SU-DHL-6 (cell line): ENCODE results near the gene MR1.

ENCODE experiments used
- EZH2phosphoT487 ChIP-seq: fragments of 200-600 bp; sonication (generic), shearing (Covaris generic); conservative IDR thresholded peaks from 2 replicates; pipeline ENCODE4 v1.6.1; 2018; ENCODE audit warnings: mild to moderate bottlenecking, antibody characterized with exemption, low read length, moderate library complexity, mixed read lengths
- TF ChIP-seq, protein P1 (sequence below): fragments of 200-600 bp; sonication (generic); IDR thresholded peaks from one replicate; pipeline ENCODE4 v1.5.1; 2017; ENCODE audit warnings: antibody characterized with exemption, mild to moderate bottlenecking, low read length, moderate library complexity; ENCODE audit not compliant: insufficient read depth, poor library complexity, severe bottlenecking

DNA sequence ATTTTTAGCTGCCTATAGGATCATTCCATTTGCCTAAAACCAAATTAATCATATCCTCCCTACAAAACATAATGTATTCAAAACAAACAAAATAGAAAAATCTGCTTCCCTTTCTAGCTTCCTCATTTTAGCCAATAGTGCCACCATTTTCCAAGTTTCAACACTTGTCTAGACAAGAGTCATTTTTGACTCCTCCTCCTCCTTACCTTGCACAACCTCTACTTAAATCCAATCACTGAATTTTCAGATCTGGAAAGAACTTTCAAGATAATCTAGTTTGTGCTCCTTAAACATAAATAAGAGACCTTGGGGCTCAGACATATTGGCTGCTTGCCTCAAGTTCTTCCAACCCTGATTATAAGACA, 18.6 kb upstream of the MR1 start:
- TF ChIP-seq, protein P1, sequence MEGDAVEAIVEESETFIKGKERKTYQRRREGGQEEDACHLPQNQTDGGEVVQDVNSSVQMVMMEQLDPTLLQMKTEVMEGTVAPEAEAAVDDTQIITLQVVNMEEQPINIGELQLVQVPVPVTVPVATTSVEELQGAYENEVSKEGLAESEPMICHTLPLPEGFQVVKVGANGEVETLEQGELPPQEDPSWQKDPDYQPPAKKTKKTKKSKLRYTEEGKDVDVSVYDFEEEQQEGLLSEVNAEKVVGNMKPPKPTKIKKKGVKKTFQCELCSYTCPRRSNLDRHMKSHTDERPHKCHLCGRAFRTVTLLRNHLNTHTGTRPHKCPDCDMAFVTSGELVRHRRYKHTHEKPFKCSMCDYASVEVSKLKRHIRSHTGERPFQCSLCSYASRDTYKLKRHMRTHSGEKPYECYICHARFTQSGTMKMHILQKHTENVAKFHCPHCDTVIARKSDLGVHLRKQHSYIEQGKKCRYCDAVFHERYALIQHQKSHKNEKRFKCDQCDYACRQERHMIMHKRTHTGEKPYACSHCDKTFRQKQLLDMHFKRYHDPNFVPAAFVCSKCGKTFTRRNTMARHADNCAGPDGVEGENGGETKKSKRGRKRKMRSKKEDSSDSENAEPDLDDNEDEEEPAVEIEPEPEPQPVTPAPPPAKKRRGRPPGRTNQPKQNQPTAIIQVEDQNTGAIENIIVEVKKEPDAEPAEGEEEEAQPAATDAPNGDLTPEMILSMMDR: no peak
- no peak for TF ChIP-seq EZH2phosphoT487
